Measurements from ENCODE around the gene PEX14. TPM values are rescaled to one million over a fixed set of nuclear protein-coding genes. Genes with fewer than 3 reads are reported as not detected.

The PEX14 gene
- polyA plus RNA-seq, 1 donor from 2014 or later, result 13.5 TPM

DNA sequence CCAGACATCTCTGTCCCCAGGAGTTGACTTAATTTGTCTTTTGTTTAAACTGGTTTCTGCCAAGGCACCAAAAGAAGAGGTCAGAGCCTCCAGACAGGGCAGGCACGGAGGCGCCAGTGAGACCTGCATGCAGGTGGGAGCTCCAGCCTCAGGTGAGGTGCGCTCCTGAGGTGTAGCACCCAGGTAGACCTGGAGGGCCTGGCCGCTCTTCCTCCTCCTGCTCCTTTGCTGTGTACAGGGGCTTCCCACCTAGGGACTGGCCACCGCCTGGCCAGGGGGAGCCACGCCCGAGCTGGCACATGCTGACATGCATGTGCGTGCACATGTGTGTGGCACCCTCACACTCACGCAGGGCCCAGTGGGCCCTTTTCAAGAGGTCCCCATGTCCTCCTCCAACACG is 158.7 kb downstream of the PEX14 start:
- no peaks in the 10 kb centered on the region for H3K36me3 ChIP-seq (ENCODE audit: insufficient read depth, low read length)

DNA sequence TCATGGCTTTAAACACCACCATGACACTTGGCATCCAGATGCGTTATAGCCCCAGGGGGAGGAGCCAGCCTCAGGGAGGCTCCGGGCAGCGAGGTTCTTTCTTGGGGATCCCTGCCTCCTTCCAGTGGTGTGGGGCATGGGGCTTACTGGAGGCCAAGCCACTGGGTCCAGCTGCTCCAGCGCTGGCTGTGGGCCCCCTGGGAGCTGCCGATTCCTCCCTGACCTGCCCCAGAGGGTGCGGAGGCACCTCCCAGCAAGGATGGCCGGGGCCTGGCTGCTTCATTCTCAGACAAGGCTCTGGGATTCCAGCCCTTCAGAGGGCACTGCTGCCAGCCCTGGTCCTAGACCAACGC is 159.3 kb downstream of the PEX14 start:
- no peak overlapping the region for H3K4me2 ChIP-seq (ENCODE audit: low read length)
- TF ChIP-seq SMC3 (conservative IDR thresholded peaks at IDR 0.05; ENCODE audit: poor library complexity) (no peak), POLR2AphosphoS5 (IDR thresholded peaks at IDR 0.05) (no peak), RAD21 (conservative IDR thresholded peaks at IDR 0.05) (no peak), EP300 (conservative IDR thresholded peaks at IDR 0.05; ENCODE audit: poor library complexity, severe bottlenecking) (no peak), EZH2 (IDR thresholded peaks at IDR 0.05; ENCODE audit: borderline replicate concordance, insufficient read depth, low read length, poor library complexity, severe bottlenecking) (no peak), MXI1 (conservative IDR thresholded peaks at IDR 0.05; ENCODE audit: poor library complexity, severe bottlenecking) (no peak), TAF1 (IDR thresholded peaks at IDR 0.05; ENCODE audit: low read depth) (no peak)
- TF ChIP-seq, protein P1, sequence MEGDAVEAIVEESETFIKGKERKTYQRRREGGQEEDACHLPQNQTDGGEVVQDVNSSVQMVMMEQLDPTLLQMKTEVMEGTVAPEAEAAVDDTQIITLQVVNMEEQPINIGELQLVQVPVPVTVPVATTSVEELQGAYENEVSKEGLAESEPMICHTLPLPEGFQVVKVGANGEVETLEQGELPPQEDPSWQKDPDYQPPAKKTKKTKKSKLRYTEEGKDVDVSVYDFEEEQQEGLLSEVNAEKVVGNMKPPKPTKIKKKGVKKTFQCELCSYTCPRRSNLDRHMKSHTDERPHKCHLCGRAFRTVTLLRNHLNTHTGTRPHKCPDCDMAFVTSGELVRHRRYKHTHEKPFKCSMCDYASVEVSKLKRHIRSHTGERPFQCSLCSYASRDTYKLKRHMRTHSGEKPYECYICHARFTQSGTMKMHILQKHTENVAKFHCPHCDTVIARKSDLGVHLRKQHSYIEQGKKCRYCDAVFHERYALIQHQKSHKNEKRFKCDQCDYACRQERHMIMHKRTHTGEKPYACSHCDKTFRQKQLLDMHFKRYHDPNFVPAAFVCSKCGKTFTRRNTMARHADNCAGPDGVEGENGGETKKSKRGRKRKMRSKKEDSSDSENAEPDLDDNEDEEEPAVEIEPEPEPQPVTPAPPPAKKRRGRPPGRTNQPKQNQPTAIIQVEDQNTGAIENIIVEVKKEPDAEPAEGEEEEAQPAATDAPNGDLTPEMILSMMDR (IDR thresholded peaks at IDR 0.05; ENCODE audit: poor library complexity, severe bottlenecking), result no peak
- TF ChIP-seq, protein P2, sequence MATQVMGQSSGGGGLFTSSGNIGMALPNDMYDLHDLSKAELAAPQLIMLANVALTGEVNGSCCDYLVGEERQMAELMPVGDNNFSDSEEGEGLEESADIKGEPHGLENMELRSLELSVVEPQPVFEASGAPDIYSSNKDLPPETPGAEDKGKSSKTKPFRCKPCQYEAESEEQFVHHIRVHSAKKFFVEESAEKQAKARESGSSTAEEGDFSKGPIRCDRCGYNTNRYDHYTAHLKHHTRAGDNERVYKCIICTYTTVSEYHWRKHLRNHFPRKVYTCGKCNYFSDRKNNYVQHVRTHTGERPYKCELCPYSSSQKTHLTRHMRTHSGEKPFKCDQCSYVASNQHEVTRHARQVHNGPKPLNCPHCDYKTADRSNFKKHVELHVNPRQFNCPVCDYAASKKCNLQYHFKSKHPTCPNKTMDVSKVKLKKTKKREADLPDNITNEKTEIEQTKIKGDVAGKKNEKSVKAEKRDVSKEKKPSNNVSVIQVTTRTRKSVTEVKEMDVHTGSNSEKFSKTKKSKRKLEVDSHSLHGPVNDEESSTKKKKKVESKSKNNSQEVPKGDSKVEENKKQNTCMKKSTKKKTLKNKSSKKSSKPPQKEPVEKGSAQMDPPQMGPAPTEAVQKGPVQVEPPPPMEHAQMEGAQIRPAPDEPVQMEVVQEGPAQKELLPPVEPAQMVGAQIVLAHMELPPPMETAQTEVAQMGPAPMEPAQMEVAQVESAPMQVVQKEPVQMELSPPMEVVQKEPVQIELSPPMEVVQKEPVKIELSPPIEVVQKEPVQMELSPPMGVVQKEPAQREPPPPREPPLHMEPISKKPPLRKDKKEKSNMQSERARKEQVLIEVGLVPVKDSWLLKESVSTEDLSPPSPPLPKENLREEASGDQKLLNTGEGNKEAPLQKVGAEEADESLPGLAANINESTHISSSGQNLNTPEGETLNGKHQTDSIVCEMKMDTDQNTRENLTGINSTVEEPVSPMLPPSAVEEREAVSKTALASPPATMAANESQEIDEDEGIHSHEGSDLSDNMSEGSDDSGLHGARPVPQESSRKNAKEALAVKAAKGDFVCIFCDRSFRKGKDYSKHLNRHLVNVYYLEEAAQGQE (IDR thresholded peaks at IDR 0.05; ENCODE audit: borderline replicate concordance), result no peak
- no peaks in the 10 kb centered on the region for H3K79me2 ChIP-seq (replicated peaks; ENCODE audit: insufficient read depth, low read length)
- no peaks in the 10 kb centered on the region for H3K27me3 ChIP-seq (ENCODE audit: insufficient read depth, low read depth, low read length)
- no peaks in the 10 kb centered on the region for H3K36me3 ChIP-seq (ENCODE audit: insufficient read depth, low read length)
- no peaks in the 10 kb centered on the region for H3K9me2 ChIP-seq (ENCODE audit: insufficient read depth, low read length)
- H3K27ac ChIP-seq (ENCODE audit: low read length), result no peak overlapping the region
- no peaks in the 10 kb centered on the region for H3K9me3 ChIP-seq (ENCODE audit: low read length)
- H3F3A ChIP-seq (ENCODE audit: insufficient read depth, low read length, poor library complexity, severe bottlenecking), result no peaks in the 10 kb centered on the region
- H3K9ac ChIP-seq (ENCODE audit: low read length), result no peak overlapping the region
- H4K20me1 ChIP-seq (ENCODE audit: insufficient read depth), result no peaks in the 10 kb centered on the region
- no peak overlapping the region for H3K4me3 ChIP-seq (ENCODE audit: low read length)
- no peak overlapping the region for H2AFZ ChIP-seq (ENCODE audit: low read depth, low read length)

More for the DNA sequence above, 158.7 kb downstream of the PEX14 start:
- Histone ChIP-seq H4K20me1 (ENCODE audit: insufficient read depth) (no peaks in the 10 kb centered on the region), H3K9me2 (ENCODE audit: insufficient read depth, low read length) (no peaks in the 10 kb centered on the region), H3K9ac (ENCODE audit: low read length) (no peak overlapping the region), H3K27ac (ENCODE audit: low read length) (no peak overlapping the region), H3K4me2 (ENCODE audit: low read length) (no peak overlapping the region), H3F3A (ENCODE audit: insufficient read depth, low read length, poor library complexity, severe bottlenecking) (no peaks in the 10 kb centered on the region), H3K4me3 (ENCODE audit: low read length) (no peak overlapping the region), H3K9me3 (ENCODE audit: low read length) (no peaks in the 10 kb centered on the region), H2AFZ (ENCODE audit: low read depth, low read length) (no peak overlapping the region), H3K27me3 (ENCODE audit: insufficient read depth, low read depth, low read length) (no peaks in the 10 kb centered on the region), H3K79me2 (replicated peaks; ENCODE audit: insufficient read depth, low read length) (no peaks in the 10 kb centered on the region)
- TF ChIP-seq MXI1 (conservative IDR thresholded peaks at IDR 0.05; ENCODE audit: poor library complexity, severe bottlenecking), result no peak
- TF ChIP-seq SMC3 (conservative IDR thresholded peaks at IDR 0.05; ENCODE audit: poor library complexity), result no peak
- TF ChIP-seq, protein P1 (IDR thresholded peaks at IDR 0.05; ENCODE audit: poor library complexity, severe bottlenecking), result no peak
- no peak for TF ChIP-seq TAF1 (IDR thresholded peaks at IDR 0.05; ENCODE audit: low read depth)
- no peak for TF ChIP-seq POLR2AphosphoS5 (IDR thresholded peaks at IDR 0.05)
- TF ChIP-seq, protein P2 (IDR thresholded peaks at IDR 0.05; ENCODE audit: borderline replicate concordance), result no peak
- TF ChIP-seq EZH2 (IDR thresholded peaks at IDR 0.05; ENCODE audit: borderline replicate concordance, insufficient read depth, low read length, poor library complexity, severe bottlenecking), result no peak
- no peak for TF ChIP-seq RAD21 (conservative IDR thresholded peaks at IDR 0.05)
